GM18507 (cell line): ENCODE measurements around the gene ZNF474.

Experiments
- DNase-seq: peaks from one replicate; pipeline ENCODE4 v3.0.0; 2011; ENCODE audit warnings: low read depth; ENCODE audit not compliant: insufficient read length; ENCODE audit errors: extremely low spot score
- FAIRE-seq: peaks from 2 replicates; lab custom pipeline; 2011; peaks lifted over from hg19 to GRCh38; lab: Jason Lieb, UNC

Gene ZNF474

GRCh38 chr5:122112733-122113558, 16.4 kb upstream of the ZNF474 start:
- FAIRE-seq = no peak
- no peak for DNase-seq

GRCh38 chr5:122114501-122114900, 14.8 kb upstream of the ZNF474 start:
- DNase-seq (no peak), FAIRE-seq (no peak)

GRCh38 chr5:122118356-122118948, 10.9 kb upstream of the ZNF474 start:
- no peak for FAIRE-seq
- DNase-seq = no peak

- DNase-seq = no peak
- no peak for FAIRE-seq
These were observed 10.1 kb upstream of the ZNF474 start for GRCh38 chr5:122119205-122119604.

- no peak for FAIRE-seq
- DNase-seq = no peak
These were observed 8.9 kb upstream of the ZNF474 start for GRCh38 chr5:122120493-122120892.

- FAIRE-seq = no peak
- DNase-seq = no peak
These were observed 8.4 kb upstream of the ZNF474 start for GRCh38 chr5:122120957-122121356.

GRCh38 chr5:122121479-122122465, 7.6 kb upstream of the ZNF474 start:
- DNase-seq (no peak), FAIRE-seq (no peak)

- no peak for DNase-seq
- FAIRE-seq = no peak
These were observed 4.6 kb upstream of the ZNF474 start for GRCh38 chr5:122124766-122125165.

- FAIRE-seq (no peak), DNase-seq (no peak)
These were observed 3.1 kb upstream of the ZNF474 start for GRCh38 chr5:122126177-122126755.

GRCh38 chr5:122126756-122127321, 2.5 kb upstream of the ZNF474 start:
- no peak for FAIRE-seq
- DNase-seq = no peak

- DNase-seq = no peak
- FAIRE-seq = no peak
These were observed 806 bp downstream of the ZNF474 start for GRCh38 chr5:122130152-122130551.

- FAIRE-seq (no peak), DNase-seq (no peak)
These were observed 8.4 kb downstream of the ZNF474 start for GRCh38 chr5:122137702-122138101.

- FAIRE-seq = no peak
- no peak for DNase-seq
These were observed 9.0 kb downstream of the ZNF474 start for GRCh38 chr5:122138356-122138755.

GRCh38 chr5:122140900-122141299, 11.6 kb downstream of the ZNF474 start:
- FAIRE-seq = no peak
- DNase-seq = no peak

GRCh38 chr5:122141751-122142150, 12.4 kb downstream of the ZNF474 start:
- FAIRE-seq (no peak), DNase-seq (no peak)

- FAIRE-seq (no peak), DNase-seq (no peak)
These were observed 13.3 kb downstream of the ZNF474 start for GRCh38 chr5:122142480-122143164.

- FAIRE-seq = no peak
These were observed 14.9 kb downstream of the ZNF474 start for GRCh38 chr5:122144236-122144635.

GRCh38 chr5:122145906-122146305, 16.6 kb downstream of the ZNF474 start:
- FAIRE-seq (no peak), DNase-seq (no peak)

More at GRCh38 chr5:122144236-122144635, 14.9 kb downstream of the ZNF474 start:
- no peak for DNase-seq
